NCI-H2081 (cell line): ENCODE data around the gene CCDC28A.
"Not testable (repeated sequence)": the region's sequence is repeated elsewhere in the genome, so short reads cannot be mapped to it uniquely, and the experiment has no call there.

Experiments
- DNase-seq, 2 experiments: peaks; one replicate each; lab custom pipeline; 2025; lab: John Stamatoyannopoulos, UW

Gene CCDC28A

DNA sequence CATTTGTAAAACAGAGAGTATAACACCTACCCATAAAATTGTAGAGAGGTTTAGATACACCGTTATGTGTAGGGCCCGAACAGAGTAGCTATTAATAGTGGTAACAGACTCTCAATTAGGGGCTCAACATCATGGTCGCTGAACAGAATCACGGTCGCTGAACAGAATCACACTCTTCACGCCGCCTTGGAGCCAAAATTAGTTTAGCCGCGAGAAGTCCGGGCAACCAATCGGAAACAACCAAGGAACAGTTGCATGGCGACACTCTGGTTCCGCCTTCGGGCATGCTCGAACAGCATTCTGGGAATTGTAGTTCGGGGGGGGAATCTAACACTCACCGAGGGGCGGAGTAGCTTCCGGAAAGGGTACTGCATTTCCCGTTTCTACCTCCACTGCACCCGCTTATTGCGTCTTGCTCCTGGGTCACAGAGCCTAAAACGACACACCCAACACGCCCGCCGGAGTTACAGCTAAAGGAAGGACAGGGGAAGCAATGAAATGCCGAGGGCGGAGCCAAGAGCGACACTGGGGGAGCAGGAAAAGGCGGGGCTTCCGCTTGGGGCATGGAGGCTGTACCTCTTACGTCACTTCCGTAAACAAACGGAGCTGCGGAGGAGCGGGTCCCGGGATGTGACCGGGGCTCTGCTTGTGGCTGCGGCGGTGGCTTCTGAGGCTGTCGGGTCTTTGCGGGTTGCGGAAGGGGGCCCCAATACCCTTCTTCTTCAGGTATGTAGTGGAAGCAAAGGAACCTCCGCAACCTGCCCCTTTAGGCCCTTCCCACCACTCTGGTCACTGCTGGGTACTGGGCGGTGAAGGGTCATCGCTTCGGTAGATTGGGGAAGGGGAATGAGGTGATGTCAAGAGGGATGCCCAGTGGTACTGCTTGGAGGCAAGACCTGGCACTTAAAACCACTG lies at the start of gene CCDC28A:
Gene CCDC28A (plus strand): TSS at position 593 of the 915 bp plus-strand sequence. CDS start 2,352 bp downstream, outside the sequence.
- peak; percentile 91 to 93 for DNase-seq

DNA sequence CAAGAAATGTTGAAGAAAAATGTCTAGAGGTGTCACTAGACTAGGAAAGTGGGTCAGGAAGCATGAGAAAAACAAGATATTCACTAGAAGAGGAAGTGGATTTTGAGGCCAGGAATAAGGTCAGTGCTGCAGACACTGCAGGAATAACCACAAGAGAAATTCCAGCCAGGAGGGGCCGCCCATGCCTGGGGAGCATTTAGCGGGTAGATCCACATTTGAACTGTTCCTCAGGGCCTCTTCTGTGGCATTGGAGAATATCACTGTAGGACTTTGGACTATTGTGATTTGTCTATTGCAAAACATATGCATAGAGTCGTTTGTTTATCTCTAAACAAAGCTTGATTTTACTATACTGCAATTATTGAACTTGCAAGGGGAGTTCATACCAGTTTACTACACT lies 49.6 kb upstream of the CCDC28A start:
- DNase-seq, result no peak

DNA sequence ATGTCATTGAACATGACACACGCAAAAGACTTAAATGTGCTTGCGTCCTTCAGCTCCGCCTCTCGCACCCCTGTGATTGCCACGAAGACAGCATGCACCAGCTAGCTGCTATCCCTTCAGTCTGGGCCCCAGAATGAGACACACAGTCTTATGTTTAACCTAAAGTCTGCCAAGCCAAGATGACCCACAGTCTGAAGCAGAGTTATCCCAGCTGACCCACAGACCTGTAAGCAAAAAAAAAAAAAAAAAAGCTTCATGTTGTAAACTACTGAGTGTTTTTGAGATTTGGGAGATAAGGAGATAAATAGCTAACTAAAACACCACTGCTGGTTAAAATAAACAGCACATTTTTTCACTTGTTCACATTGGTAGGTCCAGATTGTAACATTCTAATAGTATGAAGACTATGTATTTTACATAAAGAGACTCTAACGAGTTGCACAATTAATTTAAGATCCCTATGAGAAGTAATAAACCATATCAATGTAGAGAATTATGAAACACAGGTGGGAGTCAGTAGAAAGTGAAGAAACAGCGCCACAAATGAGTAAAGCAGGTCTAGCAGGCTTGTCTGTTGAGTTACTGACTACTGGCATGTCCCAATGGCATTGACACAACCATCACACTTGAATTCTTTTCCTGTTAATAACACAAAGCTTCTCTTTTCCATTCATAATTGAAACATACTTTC lies 47.4 kb upstream of the CCDC28A start:
- no peak for DNase-seq

DNA sequence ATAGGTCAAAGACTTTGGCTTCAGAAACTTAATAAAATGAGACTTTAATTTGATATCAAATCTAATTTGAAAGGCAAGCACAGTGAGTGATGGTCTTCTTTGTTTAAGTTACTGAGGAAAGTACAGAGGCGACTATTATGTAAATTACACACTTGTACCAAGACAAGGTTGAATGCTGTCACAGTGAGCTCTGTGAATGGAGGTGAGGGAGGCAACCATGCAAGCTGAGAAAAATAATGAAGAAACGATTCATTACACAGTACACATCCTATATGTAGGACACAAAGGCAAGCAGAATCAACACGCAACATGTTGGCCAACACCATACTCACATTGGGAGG lies 46.8 kb upstream of the CCDC28A start:
- DNase-seq, result no peak

DNA sequence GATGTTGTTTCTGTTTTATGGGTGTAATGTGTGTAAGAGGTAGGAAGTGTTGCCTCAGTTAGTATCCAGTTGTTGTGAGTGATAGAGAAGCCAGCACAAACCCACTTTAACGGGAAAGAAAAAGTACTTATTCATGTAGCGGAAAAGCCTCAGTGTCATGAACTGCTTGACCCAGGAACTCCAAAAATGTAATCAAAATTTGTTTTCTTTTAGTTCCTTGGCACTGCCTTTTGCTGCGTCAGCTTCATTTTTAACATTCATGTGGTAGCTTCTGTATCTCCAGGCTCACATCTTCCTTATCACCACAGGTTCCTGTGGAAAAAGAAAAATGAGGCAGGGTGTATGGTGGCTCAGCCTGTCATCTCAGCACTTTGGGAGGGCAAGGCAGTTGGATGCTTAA lies 46.4 kb upstream of the CCDC28A start:
- DNase-seq, result no peak

DNA sequence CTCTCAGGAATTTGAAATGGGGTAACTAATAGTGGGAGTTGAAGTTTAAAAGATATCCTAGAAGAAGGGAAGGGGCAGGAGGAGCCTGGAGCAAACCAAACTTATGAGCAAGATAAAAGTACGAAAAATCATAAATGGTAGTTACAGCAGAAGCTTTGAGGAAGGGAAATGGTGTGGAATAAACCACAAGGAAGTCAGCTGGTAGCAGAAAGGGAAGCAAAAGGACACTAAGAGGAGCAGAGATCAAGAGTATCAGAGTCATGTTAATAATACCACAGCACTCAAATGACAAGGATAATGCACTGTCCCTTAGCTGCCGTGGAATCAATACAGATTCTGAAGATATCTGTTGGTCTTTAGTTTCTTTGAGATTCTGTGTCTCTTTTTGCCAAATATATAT lies 44.9 kb upstream of the CCDC28A start:
- DNase-seq, result no peak

DNA sequence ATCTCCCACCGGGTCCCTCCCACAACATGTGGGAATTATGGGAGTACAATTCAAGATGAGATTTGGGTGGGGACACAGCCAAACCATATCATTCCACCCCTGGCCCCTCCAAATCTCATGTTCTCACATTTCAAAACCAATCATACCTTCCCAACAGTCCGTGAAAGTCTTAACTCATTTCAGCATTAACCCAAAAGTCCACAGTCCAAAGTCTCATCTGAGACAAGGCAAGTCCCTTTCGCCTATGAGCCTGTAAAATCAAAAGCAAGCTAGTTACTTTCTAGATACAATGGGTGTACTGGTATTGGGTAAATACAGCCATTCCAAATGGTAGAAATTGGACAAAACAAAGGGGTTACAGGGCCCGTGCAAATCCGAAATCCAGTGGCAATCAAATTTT lies 43.5 kb upstream of the CCDC28A start:
- not testable (repeated sequence) for DNase-seq

DNA sequence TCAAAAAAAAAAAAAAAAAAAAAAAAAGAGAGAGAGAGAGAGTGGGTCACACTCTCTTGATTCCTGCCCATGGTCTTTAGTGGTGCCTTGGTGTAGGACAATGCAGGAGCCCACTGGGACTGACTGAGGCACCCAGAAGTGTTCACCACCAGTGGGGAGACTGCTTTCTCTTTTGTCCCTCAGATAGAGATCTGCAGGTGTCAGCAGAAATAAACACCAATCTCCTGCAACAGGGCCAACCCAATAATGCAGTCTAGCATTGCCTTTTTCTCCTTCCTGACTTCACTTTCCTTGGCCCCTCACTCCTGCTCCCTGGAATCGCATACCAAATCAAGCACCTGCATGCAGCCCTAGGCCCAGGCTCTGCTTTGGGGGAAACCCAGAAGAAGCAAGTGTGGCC lies 39.0 kb upstream of the CCDC28A start:
- DNase-seq, result no peak

DNA sequence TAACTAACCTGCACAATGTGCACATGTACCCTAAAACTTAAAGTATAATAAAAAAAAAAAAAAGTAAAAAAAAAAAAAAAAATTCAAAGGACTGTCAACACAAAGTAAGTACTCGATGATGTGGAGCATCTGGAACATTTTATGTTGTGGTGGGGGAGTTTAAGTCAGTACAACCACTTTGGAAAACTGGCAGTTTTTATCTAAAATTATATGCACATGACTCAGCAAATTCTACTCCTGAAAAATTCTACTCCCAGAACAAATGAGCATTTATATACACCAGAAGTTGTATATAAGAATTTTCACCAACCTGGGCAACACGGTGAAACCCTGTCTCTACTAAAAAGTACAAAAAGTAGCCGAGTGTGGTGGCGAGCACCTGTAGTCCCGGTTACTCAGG lies 36.9 kb upstream of the CCDC28A start:
- no peak for DNase-seq

DNA sequence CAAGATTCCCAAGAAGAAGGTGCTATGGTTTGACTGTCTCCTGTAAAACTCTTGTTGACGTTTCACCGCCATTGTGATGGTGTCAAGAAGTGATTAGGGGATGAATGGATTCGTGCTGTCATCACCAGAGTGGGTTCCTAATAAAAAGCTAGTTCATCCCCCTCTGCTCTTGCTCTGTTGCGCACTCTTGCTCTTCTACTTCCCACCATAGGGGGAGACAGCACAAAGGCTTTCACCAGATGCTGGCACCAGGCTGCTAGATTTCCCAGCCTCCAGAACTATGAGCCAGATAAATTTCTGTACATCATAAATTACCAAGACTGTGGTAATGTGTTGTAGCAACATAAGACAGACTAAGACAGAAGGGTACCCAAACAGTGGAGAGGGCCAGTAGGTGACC lies 21.6 kb upstream of the CCDC28A start:
- DNase-seq, result no peak

DNA sequence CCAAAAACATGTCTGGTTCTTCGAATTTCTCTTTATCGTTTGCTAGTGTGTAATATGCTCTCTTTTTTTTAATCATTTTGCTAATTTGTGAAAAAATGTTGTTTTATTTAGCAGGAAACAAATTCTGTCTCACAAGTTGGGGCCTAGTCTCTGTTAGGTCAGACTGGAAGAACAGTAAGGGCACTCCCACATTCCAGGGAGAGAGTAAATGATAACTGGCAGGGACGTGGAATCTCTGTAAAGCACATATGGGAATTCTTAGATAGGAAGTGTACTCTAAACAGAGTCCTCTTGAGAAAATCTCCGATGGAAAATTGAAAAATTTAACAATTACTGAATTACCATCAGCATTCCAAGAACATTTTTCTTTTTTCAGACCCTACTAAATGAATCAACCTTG lies 16.4 kb upstream of the CCDC28A start:
- no peak for DNase-seq

DNA sequence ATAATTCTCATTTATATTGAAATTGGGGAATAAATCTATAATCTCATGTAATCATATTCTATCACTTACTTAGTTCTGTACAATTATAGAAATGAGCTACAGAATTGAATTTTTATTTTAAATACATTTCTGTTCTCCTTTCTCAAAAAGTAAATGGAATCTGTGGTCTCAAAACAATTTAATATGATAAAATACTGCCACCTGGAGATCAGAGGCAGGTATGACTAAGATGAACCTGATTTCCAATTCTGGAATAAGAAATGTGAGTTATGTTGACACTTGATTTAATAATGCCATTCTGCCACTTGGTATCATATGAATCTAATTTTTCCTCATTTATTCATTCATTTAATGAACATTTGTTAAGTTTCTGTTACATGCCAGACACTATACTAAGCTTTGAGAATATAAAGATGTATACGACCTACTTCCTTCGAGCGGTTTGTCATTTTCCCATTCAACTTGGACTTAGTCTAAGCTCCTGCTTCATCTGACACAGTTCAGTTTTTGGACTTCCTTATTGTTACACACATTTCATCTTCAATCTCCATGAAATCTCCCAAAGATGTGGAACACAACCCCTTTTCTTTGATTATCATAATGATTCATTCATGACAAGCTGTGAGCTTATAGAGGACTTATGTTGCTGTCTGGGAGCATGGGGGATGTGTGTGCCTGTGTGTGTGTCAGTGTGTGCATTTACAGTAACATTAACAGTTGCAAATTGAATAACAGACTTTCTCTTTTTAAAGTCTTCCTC lies 7.5 kb upstream of the CCDC28A start:
- DNase-seq, result peak; percentile 20 to 38

DNA sequence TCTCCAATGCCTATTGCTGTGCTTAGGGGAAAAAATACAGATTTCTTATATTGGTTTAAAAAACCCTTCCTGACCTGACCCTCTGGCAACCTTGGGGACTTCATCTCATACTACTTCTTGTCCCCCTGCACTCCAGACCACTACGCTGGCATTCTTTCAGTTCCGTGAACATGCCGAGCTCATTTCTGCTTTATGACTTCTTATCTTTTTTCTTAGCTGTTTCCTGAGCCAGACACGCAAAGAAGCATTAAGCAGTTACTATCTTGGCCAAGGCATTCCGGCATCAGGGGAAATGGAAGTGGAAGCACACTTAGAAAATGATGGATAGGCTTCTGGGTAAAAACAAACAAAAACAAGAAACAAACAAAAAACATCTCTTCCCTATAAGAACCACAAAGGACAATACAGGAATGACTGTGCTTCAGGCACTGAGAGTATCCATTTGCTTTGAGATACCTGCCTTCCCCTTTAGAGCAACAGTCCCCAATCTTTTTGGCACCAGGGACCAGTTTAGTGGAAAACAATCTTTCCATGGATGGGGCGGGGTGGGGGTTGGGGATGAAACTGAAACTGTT lies 4.4 kb upstream of the CCDC28A start:
- no peak for DNase-seq

DNA sequence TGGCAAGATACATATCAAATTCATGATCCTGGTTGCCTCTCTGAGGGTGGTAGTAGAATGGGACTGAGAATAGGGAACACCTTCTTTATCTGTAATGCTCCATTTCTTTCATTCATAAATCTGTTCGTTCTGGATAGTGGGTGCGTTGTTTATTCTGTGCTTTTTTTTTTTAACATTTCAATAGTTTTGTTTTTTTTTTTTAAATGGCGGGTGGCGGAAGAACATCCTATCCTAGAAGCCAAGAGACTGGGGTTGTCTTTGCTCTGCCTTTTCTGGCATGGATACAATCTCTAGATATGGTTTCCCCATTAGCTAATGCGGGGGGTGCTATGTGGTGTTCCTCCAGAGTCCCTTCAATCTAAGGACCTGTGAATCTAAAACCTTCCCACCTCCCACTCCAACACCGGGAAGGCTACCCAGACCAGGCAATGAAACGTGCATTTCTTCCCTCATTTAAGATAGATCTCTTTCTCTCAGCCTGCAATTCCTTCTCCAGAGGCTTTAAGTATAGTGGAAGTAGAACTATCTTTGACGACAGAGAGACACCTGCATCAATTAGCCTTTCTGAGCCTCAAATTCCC lies 883 bp upstream of the CCDC28A start:
- DNase-seq, result peak in 1 of 2 experiments; percentile 12

DNA sequence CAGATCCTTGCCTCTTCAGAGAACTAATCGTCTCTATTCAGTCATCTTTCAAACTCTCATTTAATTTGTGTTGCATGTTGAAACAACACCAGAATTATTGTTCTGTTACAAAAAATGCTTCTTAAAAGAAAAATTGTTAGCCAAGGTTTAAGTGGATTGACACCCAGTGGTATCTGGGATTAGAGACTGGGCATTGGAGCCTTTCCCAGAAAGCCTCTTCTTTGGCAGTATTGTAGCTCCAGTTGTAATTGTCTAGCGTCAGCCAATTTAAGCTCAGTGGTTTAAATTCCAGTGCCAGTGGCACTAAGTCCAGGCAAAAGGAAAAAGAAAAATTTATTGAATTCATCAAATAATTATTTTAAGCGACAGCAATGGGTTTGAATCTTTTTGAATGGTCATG lies 801 bp downstream of the CCDC28A start:
- DNase-seq, result no peak

DNA sequence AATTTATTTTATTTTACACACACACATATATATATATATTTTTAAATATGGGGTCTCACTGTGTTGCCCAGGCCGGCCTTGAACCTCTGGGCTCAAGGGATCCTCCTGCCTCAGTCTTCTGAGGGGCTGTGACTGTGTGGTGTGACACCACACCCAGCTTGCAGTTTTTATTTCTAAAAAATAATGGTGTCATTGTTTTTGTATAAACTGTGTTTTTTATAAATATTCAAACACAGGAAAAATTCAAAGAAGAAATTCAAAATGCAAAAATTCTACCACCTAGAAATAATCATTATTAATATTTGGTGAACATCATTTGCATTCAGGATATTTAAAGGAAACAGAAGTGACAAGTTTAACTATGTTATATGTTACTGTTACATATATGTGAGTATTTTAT lies 3.1 kb downstream of the CCDC28A start:
- no peak for DNase-seq

DNA sequence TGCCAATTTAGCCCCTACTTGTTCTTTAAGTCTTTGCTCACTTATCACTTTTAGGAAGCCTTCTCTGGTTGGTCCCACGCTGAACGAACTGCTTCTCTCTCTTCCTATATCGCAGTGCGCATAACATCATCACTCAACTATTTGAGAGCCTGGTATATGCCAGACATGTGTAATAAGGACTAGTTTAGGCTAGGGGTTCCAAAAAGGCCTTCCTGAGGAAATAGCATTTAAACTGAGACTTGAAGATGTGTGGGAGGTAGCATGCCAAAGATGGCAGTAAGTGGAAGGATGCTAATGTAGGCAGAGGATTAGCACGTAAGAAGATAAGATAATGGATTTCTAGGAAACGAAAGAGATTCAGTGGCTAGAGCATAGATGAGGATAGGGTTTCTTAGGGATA lies 4.8 kb downstream of the CCDC28A start:
- DNase-seq, result no peak

DNA sequence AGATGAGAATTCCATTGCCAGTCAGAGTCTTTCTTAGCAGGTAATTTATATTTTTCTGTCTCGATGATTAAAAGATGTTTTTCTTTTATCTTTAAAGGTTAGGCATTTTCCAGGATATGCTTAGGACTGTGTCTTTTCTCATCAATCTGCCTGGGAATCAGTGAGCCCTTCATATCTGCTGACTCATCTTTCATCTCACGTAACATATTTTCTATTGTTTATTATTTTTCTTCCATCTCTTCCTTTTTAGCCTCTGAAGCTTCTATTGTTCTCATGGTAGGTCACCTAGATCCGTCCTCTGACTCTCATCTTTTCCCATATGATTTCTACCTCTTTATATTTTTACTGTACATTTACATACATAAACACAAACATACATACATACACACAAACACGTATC lies 8.7 kb downstream of the CCDC28A start:
- DNase-seq, result no peak

DNA sequence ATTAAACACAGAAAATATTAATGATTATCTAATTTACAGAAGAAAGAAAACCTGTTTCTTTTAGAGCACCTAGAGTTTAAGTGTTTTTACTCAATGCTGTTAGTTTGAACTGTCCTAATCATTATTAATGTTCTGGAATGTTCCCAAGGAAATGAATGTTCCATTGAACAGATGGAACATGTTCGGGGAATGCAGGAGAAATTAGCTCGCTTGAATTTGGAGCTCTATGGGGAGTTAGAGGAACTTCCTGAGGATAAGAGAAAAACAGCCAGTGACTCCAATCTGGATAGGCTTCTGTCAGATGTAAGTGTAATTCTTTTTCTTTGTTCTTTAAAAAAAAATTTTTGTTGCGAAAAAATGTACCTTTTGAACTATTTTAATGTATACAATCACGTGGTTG lies 11.5 kb downstream of the CCDC28A start:
- DNase-seq, result no peak

DNA sequence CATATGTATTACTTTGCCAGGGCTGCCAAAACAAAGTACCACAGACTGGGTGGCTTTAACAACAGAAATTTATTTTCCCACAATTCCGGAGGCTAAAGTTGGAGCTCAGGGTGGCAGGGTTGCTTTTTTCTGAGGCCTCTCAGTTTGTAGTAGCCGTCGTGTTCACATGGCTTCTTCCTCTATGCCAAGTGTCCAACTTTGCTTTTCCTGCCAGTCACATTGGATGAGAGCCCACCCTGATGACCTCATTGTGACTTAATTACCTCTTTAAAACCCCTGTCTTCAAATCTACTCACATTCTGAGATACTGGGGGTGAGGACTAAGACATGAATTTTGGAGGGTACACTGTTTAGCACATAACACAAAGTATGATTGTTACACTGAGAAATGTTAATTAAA lies 12.4 kb downstream of the CCDC28A start:
- DNase-seq, result no peak

DNA sequence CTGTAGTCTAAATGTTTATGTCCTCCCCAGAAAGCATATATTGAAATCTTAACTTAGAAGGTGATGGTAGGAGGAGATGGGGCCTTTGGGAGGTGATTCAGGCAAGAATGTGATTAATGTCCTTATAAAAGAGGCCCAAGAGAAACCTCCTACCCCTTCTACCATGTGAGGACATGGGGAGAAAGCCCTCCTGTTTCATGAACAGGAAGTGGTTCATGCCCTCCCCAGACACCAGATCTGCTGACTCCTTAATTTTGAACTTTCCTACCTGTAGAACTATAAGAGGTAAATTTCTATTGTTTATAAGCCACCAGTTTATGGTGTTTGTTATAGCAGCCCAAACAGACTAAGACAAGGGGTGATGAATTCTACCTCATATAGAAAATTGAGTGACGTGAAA lies 13.6 kb downstream of the CCDC28A start:
- DNase-seq, result no peak
